ENCODE data around the gene MOB3C. TPM values are rescaled to one million over a fixed set of nuclear protein-coding genes. Genes with fewer than 3 reads are reported as not detected.

MOB3C gene
- total RNA-seq, 4 donors from 2014 or later = 19.5 to 27.0 (median 24.4) TPM

DNA sequence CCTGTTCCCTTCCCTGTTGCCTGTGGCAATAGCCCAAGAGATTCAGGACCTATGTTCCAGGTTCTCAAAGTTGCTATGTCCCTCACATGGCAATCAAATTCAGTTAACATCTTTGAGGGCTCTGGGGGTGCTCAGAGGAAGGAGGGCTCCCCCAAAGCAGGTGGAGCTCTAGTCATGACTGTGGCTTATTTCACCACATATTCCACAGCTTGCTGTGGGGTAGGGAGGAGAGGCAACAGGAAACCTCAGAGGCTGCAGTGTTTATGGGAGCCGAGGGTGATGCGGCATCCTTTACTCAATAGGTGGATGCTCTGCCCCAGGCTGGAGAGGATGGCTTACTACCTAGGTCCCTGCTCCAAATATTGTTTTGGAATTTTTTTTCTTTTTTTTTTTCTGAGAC lies 11.4 kb downstream of the MOB3C start:
- WGBS = 88% methylated on average over 2 of the region's 2 CpGs
- H3K4me1 ChIP-seq = peaks cover 32 to 48% (median 44%) of the 10 kb centered on the region in 4 donors
- no peaks in the 10 kb centered on the region for H3K27me3 ChIP-seq
- no peak for TF ChIP-seq EP300 (IDR thresholded peaks at IDR 0.05)
- TF ChIP-seq, protein P1, sequence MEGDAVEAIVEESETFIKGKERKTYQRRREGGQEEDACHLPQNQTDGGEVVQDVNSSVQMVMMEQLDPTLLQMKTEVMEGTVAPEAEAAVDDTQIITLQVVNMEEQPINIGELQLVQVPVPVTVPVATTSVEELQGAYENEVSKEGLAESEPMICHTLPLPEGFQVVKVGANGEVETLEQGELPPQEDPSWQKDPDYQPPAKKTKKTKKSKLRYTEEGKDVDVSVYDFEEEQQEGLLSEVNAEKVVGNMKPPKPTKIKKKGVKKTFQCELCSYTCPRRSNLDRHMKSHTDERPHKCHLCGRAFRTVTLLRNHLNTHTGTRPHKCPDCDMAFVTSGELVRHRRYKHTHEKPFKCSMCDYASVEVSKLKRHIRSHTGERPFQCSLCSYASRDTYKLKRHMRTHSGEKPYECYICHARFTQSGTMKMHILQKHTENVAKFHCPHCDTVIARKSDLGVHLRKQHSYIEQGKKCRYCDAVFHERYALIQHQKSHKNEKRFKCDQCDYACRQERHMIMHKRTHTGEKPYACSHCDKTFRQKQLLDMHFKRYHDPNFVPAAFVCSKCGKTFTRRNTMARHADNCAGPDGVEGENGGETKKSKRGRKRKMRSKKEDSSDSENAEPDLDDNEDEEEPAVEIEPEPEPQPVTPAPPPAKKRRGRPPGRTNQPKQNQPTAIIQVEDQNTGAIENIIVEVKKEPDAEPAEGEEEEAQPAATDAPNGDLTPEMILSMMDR (IDR thresholded peaks at IDR 0.05) = no peak
- no peak for TF ChIP-seq POLR2AphosphoS5 (IDR thresholded peaks at IDR 0.05)
- no peak for TF ChIP-seq POLR2A (IDR thresholded peaks at IDR 0.05; ENCODE audit: low read depth)
- H3K4me3 ChIP-seq = no peak overlapping the region
- no peak for DNase-seq (ENCODE audit: extremely low spot score)
- intact Hi-C loops (cut with DNase I) = no loop called here
- no peak overlapping the region for H3K27ac ChIP-seq (replicated peaks in 1 of 4)
- peaks cover 21 to 26% (median 26%) of the 10 kb centered on the region in 4 donors for H3K36me3 ChIP-seq
- no peaks in the 10 kb centered on the region for H3K9me3 ChIP-seq

DNA sequence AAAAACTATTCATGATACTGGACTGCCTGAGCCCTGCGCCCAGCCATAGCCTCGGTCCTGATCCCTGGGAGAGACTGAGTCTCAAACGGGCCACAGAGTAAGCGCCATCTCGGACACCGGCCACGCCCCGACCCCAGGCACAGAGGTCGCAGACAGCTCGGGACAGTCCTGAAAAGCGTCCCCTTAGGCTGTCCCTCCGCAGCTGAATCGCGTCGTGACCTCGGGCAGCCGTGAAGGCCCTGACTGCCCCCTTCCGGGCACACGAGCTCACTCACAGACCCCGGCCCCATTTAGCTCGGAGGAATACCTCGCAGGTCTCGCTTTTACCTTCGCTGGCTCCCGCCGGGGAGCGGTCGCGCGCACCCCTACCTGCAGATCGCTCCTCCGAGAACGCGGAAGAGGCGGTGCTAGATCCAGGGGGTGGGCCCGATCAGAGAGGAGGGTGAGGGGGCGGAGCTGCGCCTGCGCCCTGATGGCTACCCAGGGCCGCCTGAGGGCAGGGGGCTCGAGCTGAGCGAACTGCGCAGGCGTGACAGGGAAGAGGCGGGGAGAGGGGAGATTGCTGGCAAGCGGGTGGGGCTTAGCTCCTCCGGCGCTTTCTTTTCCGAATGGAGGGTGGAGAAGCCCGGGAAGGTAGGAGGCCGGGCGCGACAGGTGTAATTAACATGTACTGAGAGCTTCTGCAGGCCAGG lies 12.6 kb downstream of the MOB3C start, which contains the start of gene MKNK1:
TSS of gene MKNK1 (minus strand) at position 411 of the 692 bp plus-strand sequence. CDS start 20,941 bp downstream, outside the sequence.
- peaks cover 9 to 14% (median 13%) of the 10 kb centered on the region in 4 donors for H3K36me3 ChIP-seq
- under 1% methylated on average over 44 of the region's 53 CpGs for WGBS
- H3K4me1 ChIP-seq = peaks cover 32 to 58% (median 53%) of the 10 kb centered on the region in 4 donors
- peak; percentile 98 for DNase-seq (ENCODE audit: extremely low spot score)
- peak within 1 kb of the TSS; percentile 79 to 89 (median 85) for H3K27ac ChIP-seq (replicated peaks in 1 of 4)
- intact Hi-C loops (cut with DNase I) = no loop called here
- H3K9me3 ChIP-seq = no peaks in the 10 kb centered on the region
- H3K27me3 ChIP-seq = no peaks in the 10 kb centered on the region
- peak within 1 kb of the TSS; percentile 77 to 92 (median 84) for H3K4me3 ChIP-seq
- peak; percentile 97 to 98 for TF ChIP-seq POLR2AphosphoS5 (IDR thresholded peaks at IDR 0.05)
- peak; percentile 84 for TF ChIP-seq POLR2A (IDR thresholded peaks at IDR 0.05; ENCODE audit: low read depth)
- no peak for TF ChIP-seq EP300 (IDR thresholded peaks at IDR 0.05)
- TF ChIP-seq, protein P1 (IDR thresholded peaks at IDR 0.05) = peak in 2 of 3 experiments; percentile 12 to 39

DNA sequence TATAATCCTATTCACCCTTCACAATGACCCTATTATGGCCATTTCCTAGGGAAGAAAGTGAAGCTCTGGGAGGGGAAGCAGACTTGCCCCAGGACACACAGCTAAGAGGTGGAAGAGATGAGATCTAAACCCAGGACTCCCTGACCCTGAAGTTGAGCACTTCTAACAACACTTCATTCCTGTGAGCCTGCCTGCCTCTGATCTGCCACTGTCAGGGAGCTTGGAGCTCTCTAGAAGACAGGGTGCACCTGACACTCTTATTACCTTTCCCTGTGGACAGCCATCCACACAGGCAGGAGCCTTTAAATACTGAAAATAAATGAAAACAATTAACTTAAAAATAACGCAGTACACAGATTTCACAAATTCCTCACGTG lies 13.1 kb downstream of the MOB3C start:
- WGBS = 0% methylated on average over 2 of the region's 2 CpGs
- Histone ChIP-seq H3K4me1 (peaks cover 32 to 61% (median 55%) of the 10 kb centered on the region in 4 donors), H3K36me3 (peaks cover 4 to 9% (median 8%) of the 10 kb centered on the region in 4 donors), H3K4me3 (peak overlapping the region; percentile 77 to 92 (median 84)), H3K27ac (replicated peaks in 1 of 4) (peak overlapping the region; percentile 79 to 89 (median 85)), H3K27me3 (no peaks in the 10 kb centered on the region), H3K9me3 (no peaks in the 10 kb centered on the region)
- intact Hi-C loops (cut with DNase I) = no loop called here
- DNase-seq (ENCODE audit: extremely low spot score) = no peak
- TF ChIP-seq, protein P1 (IDR thresholded peaks at IDR 0.05) = no peak
- no peak for TF ChIP-seq POLR2AphosphoS5 (IDR thresholded peaks at IDR 0.05)

DNA sequence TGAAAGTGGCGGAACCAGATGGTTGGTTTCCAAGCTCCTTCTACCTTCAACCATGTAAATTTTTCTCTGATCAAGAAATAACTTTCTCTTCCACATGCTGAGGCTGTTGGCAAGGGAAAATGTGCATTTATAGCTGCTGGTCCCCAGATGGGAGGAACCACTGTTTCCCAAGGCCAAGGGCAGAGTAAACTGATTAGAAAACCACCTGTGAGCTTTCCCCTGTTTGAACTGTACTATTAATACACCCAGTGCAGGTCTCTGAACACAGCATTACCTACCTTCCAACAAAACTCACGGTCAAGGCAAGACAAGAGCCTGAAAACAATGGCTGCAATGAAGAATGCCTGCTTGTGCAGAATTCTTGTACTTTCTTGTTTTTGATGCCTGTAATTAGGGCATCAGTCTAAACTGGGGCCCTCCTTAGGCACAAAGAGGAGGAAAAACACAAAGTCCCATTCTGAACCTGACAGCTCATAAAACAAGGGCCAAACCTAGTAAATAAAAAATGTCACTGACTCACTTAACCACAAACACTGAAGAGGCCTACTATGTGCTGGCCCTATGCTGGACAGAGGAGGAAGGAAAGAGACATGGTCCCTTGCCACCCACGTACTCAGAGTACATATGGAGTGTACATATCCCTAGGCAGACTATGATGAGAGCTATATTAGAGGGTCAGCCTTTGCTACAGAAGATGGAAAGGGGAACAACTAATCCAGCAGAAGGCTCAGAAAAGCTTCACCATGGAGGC lies 15.2 kb downstream of the MOB3C start:
- Histone ChIP-seq H3K27ac (replicated peaks in 1 of 4) (no peak overlapping the region), H3K4me1 (peaks cover 22 to 52% (median 49%) of the 10 kb centered on the region in 4 donors), H3K36me3 (no peaks in the 10 kb centered on the region), H3K4me3 (no peak overlapping the region), H3K27me3 (no peaks in the 10 kb centered on the region), H3K9me3 (no peaks in the 10 kb centered on the region)
- no peak for DNase-seq (ENCODE audit: extremely low spot score)
- TF ChIP-seq, protein P1 (IDR thresholded peaks at IDR 0.05) = no peak
- TF ChIP-seq POLR2AphosphoS5 (IDR thresholded peaks at IDR 0.05) (no peak), EP300 (IDR thresholded peaks at IDR 0.05) (no peak), POLR2A (IDR thresholded peaks at IDR 0.05; ENCODE audit: low read depth) (no peak)
- intact Hi-C loops (cut with DNase I) = no loop called here
- WGBS = 91% methylated on average over 3 of the region's 3 CpGs

All from esophagus muscularis mucosa (tissue), 4 donors.